Stimulated activated CD4-positive, alpha-beta T cell treated with anti-CD3 and anti-CD28 coated beads, Interleukin-12 subunit alpha, Interleukin-12 subunit beta, amount 100 ng/mL, for 24 hours (primary cell): ENCODE measurements around the gene MEG3.
"Not testable (repeated sequence)": the region's sequence is repeated elsewhere in the genome, so short reads cannot be mapped to it uniquely, and the experiment has no call there.

Source experiments
- DNase-seq, 2 experiments: peaks; one replicate each; pipeline ENCODE4 v3.0.0-alpha.2; 2020; ENCODE audit warnings: low read depth in 2 of 2

MEG3 gene

GRCh38 chr14:100788942-100789341 lies 37.0 kb upstream of the MEG3 start:
- DNase-seq = no peak

GRCh38 chr14:100789460-100790417 lies 36.2 kb upstream of the MEG3 start:
- no peak for DNase-seq

- no peak for DNase-seq
These were observed 35.2 kb upstream of the MEG3 start for GRCh38 chr14:100790502-100791347.

- no peak for DNase-seq
These were observed 34.6 kb upstream of the MEG3 start for GRCh38 chr14:100791348-100791735.

GRCh38 chr14:100791995-100792394 lies 33.9 kb upstream of the MEG3 start:
- DNase-seq = no peak

- no peak for DNase-seq
These were observed 29.0 kb upstream of the MEG3 start for GRCh38 chr14:100796946-100797345.

GRCh38 chr14:100800041-100800440 lies 25.9 kb upstream of the MEG3 start:
- DNase-seq = no peak

GRCh38 chr14:100801433-100801832 lies 24.5 kb upstream of the MEG3 start:
- not testable (repeated sequence) for DNase-seq

GRCh38 chr14:100802179-100802578 lies 23.7 kb upstream of the MEG3 start:
- no peak for DNase-seq

- no peak for DNase-seq
These were observed 23.2 kb upstream of the MEG3 start for GRCh38 chr14:100802766-100803165.

GRCh38 chr14:100803226-100803625 lies 22.7 kb upstream of the MEG3 start:
- DNase-seq = no peak

- DNase-seq = no peak
These were observed 22.2 kb upstream of the MEG3 start for GRCh38 chr14:100803676-100804075.

GRCh38 chr14:100804138-100804537 lies 21.8 kb upstream of the MEG3 start:
- DNase-seq = no peak

- DNase-seq = no peak
These were observed 21.2 kb upstream of the MEG3 start for GRCh38 chr14:100804558-100805309.

- DNase-seq = no peak
These were observed 19.5 kb upstream of the MEG3 start for GRCh38 chr14:100806386-100806785.

GRCh38 chr14:100807496-100807895 lies 18.4 kb upstream of the MEG3 start:
- no peak for DNase-seq

GRCh38 chr14:100807979-100808734 lies 17.8 kb upstream of the MEG3 start:
- DNase-seq = no peak

GRCh38 chr14:100810435-100810834 lies 15.5 kb upstream of the MEG3 start:
- DNase-seq = no peak

- DNase-seq = no peak
These were observed 15.0 kb upstream of the MEG3 start for GRCh38 chr14:100810861-100811461.

- no peak for DNase-seq
These were observed 12.6 kb upstream of the MEG3 start for GRCh38 chr14:100813291-100813690.
